HG03432 (cell line): Measurements from ENCODE around the gene RNASE11.
"Not testable (repeated sequence)": the region's sequence is repeated elsewhere in the genome, so short reads cannot be mapped to it uniquely, and the experiment has no call there.

Experiments used
- ATAC-seq: cut with Tn5 transposase; IDR thresholded peaks from one replicate; pipeline ENCODE4 v1.9.1; 2021; ENCODE audit warnings: mild to moderate bottlenecking, moderate library complexity; ENCODE audit not compliant: unreplicated experiment

Gene RNASE11

DNA sequence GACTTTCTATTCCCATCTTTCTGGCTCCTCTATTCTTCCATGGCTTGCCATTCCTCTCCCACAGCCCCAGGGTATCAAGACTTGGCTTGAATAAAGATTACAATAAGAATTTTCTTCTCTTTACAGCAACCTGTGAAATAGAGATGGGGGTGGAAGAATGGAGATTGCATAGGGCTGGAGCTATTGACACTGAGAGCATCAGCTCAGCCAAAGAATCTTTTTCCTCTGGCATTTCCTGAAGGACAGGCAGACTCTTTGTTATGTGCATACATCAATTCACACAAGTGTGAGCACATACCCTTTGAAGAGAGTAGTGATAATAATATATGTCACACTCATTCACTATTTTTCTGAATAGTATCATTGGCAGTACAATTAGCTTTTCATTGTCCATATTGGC lies 4.7 kb downstream of the RNASE11 start:
- no peak for ATAC-seq

DNA sequence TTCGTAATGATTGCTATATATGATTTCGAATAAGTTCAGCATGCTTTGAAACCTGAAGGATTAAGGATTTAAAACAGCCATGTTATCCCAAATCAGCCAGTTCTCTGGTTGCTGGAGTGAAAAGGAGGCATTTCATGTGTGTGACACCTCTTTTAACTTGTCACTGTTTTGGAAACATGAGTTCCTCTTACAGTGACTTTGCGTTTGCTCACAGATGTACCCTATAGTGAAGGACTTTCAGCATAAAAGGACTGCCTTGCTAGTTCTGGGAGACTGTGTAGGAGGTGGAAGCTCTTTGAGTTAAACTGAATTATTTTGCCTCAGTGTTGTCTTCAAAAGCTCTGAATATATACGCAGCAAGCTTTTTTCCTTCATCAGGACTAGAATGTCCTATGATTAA lies 7.6 kb downstream of the RNASE11 start:
- ATAC-seq = no peak

- no peak for ATAC-seq
Observed at GRCh38 chr14:20578784-20579502, 8.9 kb downstream of the RNASE11 start.

- no peak for ATAC-seq
Observed at GRCh38 chr14:20578325-20578724, 9.5 kb downstream of the RNASE11 start.

DNA sequence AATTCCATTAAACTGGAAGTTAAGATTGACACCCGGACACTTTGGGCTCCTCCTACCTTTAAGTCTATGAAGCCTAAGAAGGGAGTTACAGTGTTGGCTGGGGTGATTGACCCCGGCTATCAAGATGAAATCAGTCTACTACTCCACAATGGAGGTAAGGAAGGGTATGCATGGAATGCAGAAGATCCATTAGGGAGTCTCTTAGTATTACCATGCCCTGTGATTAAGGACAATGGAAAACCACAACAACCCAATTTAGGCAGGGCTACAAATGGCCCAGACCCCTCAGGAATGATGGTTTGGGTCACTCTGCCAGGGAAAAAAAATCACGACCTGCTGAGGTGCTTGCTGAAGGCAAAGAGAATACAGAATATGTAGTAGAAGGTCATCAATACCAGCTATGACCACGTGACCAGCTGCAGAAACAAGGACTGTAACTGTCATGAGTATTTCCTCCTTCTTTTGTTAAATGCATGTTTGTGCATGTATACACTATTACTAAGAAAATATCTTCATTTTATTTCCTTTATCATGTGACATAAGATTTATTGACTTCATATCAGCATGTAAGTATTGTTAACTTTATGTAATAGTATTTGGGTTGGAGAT lies 15.3 kb downstream of the RNASE11 start:
- ATAC-seq = not testable (repeated sequence)

DNA sequence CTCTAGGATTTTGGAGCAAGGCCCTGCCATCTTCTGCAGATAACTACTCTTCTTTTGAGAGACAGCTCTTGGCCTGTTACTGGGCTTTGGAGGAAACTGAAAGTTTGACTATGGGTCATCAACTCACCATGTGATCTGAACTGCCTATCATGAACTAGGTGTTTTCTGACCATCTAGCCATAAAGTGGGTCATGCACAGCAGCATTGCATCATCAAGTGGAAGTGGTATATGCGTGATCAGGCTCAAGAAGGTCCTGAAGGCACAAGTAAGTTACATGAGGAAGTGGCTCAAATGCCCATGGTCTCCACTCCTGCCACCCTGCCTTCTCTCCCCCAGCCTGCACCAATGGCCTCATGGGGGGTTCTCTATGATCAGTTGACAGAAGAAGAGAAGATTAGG lies 17.1 kb downstream of the RNASE11 start:
- ATAC-seq = not testable (repeated sequence)

DNA sequence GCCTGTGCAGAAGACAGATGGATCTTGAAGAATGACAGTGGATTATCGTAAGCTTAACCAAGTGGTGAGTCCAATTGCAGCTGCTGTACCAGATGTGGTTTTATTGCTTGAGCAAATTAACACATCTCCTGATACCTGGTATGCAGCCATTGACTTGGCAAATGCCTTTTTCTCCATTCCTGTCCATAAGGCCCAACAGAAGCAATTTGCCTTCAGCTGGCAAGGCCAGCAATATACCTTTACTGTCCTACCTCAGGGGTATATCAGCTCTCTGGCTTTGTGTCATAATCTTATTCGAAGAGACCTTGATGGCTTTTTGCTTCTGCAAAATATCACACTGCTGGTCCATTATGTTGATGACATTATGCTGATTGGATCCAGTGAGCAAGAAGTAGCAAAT lies 17.9 kb downstream of the RNASE11 start:
- ATAC-seq = not testable (repeated sequence)

GRCh38 chr14:20569066-20569465 lies 18.7 kb downstream of the RNASE11 start:
- no peak for ATAC-seq

DNA sequence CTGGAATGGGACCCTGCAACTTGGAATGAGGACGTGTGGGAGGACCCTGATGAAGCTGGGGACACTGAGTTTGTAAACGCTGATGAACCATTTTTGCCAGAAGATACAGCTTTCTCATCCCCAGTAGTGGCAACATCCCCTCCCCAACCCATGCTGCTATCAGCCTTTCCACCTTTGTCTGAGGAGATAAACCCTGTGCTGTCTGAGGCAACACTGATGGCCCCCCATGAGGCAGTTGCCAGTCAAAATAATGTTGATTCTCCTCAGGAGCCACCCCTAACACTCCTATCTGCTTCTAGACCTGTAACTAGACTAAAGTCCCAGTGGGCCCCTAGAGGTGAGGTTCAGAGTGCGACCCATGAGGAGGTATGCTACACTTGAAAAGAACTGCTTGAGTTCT lies 19.4 kb downstream of the RNASE11 start:
- no peak for ATAC-seq

DNA sequence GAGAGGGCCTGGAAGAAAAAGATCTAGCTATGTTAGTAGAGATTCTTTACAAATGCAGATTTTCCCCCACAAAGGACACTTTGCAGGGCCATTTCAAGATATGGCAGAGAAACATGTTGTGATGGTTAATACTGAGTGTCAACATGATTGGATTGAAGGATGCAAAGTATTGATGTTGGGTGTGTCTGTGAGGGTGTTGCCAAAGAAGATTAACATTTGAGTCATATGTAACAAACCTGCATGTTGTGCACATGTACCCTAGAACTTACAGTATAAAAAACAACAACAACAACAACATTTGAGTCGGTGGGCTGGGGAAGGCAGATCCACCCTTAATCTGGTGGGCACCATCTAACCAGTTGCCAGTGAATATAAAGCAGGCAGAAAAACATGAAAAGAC lies 20.6 kb downstream of the RNASE11 start:
- ATAC-seq = not testable (repeated sequence)

GRCh38 chr14:20564501-20564997 lies 23.3 kb downstream of the RNASE11 start:
- no peak for ATAC-seq

- ATAC-seq = no peak
Observed at GRCh38 chr14:20563971-20564370, 23.8 kb downstream of the RNASE11 start.

- ATAC-seq = no peak
Observed at GRCh38 chr14:20560961-20561360, 26.8 kb downstream of the RNASE11 start, which contains the start of gene RNASE9. Gene RNASE9 (minus strand): TSS chr14:20561047.

DNA sequence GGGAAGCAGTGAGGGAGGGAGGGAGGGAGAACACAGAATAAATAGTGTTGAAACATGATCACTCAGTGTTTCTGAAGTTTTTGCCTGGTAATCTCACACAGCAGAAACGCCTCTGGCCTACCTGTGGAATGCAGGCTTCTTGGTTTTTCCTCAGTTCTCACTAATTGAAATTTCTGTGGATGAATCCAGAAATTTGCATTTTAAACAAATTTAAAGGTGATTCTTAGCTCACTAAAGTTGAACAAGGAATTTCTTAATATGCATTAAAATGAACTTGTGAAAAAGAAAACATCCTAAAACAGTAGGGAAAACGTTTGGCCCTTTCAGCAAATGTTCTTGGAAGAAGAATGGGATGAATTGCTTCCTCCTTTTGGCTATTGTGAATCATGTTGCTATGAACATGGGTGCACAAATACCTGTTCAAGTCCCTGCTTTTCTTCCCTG lies 28.3 kb downstream of the RNASE11 start:
- ATAC-seq = no peak

DNA sequence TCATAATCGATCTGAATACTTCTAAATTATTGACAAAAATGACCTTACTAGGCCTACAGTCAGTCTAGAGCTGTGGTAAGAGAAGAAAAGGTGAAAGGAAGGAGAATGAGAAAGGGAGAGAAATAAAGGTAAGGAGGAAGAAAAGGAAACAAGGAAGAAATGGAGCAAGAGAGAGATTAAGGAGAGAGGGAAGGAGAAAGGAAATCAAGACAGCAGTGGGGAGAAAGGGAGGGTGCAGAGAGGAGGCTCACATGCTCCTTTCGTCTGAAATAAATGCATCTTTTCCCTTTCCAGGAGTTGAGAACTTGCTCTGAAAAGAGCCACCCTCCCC lies 30.6 kb downstream of the RNASE11 start:
- no peak for ATAC-seq

DNA sequence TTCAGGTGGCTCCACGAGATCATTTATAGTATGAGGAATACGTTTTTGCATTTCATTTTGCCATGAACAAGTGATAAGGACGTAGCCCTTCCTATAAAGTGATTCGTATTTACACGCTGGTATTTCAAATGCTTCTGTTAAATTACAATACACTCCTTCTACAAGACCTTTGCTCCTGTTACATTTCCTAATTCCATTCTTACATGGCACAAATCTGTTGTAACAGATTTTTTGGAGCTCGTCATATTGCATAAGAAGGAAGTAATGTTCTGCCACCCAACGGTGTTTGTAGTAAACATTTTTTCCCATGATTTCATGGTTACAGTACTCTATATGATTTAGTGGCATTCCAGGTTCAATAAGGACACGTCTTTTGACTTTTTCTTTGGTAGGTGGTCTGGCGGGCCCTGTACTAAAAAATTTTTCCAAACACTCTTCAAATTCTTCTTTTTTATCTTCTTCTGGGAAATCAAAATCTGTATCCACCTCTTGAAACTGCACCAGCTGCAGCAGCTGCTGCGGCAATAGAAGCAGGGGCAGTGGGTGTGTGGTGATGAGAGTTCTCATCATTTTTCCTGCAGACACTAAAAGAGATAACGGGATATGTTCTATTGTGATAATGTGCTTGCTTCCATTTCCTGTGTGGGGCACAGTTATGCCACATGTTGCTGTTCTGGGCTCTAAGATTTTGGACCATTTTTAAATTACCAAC lies 31.1 kb downstream of the RNASE11 start:
- ATAC-seq = no peak

DNA sequence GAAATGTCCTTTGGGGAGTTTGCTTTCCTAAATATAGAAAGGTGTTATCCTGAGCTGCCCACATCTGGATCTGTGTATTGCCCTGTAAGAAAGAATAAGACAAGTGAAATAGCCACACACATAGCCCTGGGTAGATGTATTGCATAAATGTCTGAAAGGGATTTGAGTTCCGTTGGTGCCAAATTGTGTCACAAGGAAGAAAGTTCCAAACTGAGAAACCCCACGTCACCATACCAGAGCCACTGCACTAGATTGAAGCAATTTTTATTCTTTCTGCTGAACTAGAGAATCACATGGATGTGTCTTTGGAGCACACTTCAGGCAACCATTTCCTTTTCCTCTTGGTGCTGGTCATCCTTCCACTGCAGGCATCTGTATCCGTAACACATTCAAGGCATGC lies 32.0 kb downstream of the RNASE11 start:
- ATAC-seq = no peak

GRCh38 chr14:20553024-20553423 lies 34.8 kb downstream of the RNASE11 start:
- no peak for ATAC-seq

GRCh38 chr14:20551606-20552005 lies 36.2 kb downstream of the RNASE11 start:
- no peak for ATAC-seq

DNA sequence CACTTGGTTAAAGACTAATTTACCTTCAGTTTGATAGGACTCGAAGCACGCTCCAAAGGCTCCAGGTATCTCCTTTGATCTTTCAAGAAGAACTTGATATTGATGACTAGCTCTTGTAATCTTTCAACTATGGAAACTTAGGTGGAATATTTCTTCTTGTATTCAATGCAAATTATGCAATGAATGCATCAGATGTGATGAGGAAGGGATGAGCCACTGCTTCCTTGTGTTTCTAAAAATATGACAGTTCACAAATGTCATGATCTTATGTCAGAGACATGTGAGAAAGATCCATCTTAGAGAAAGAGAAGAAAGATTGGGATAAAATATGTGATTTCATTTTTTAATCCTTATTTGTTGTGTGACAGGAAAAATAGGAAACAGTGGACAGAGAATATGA lies 36.9 kb downstream of the RNASE11 start:
- ATAC-seq = no peak

GRCh38 chr14:20548414-20549158 lies 39.2 kb downstream of the RNASE11 start:
- ATAC-seq = no peak
